Heart right ventricle (tissue), 16 donors: ENCODE data around the gene NME3. TPM values are rescaled to one million over a fixed set of nuclear protein-coding genes. Genes with fewer than 3 reads are reported as not detected.

ENCODE experiments used
- ATAC-seq, 8 donors: fragments of 200-7000 bp; cut with Tn5 transposase; one replicate each; pipeline ENCODE4 v1.9.1; 2020; ENCODE audit warnings: mild to moderate bottlenecking in 8 of 8, moderate library complexity in 8 of 8, moderate number of reproducible peaks in 1 of 8
- DNase-seq, 2 donors: peaks; one replicate each; pipeline ENCODE4 v3.0.0-alpha.2; 2020
- H3K27ac ChIP-seq, 10 donors: fragments of 200-600 bp; sonication (generic) in 2 of 10; one replicate each; pipeline versions ENCODE4 v1.5.0 to v1.8.0; 2020 to 2022; ENCODE audit warnings: mild to moderate bottlenecking in 3 of 10
- H3K27me3 ChIP-seq, 7 donors: fragments of 200-600 bp; one replicate each; pipeline ENCODE4 v1.8.0; 2021 to 2022; ENCODE audit warnings: mild to moderate bottlenecking in 2 of 7
- H3K36me3 ChIP-seq, 9 donors: fragments of 200-600 bp; sonication (generic) in 1 of 9; one replicate each; pipeline versions ENCODE4 v1.5.0 to v1.8.0; 2020 to 2022; ENCODE audit warnings: mild to moderate bottlenecking in 2 of 9
- H3K4me1 ChIP-seq, 9 donors: fragments of 200-600 bp; sonication (generic) in 1 of 9; one replicate each; pipeline versions ENCODE4 v1.5.0 to v1.8.0; 2020 to 2022; ENCODE audit warnings: mild to moderate bottlenecking in 4 of 9
- H3K4me3 ChIP-seq, 10 donors: fragments of 200-600 bp; sonication (generic) in 2 of 10; one replicate each; pipeline versions ENCODE4 v1.5.0 to v1.8.0; 2020 to 2022; ENCODE audit warnings: mild to moderate bottlenecking in 7 of 10, moderate library complexity in 2 of 10
- H3K9me3 ChIP-seq, 11 donors: fragments of 200-600 bp in 10 of 11; sonication (generic) in 2 of 11; one replicate each; pipeline versions ENCODE4 v1.5.0 to v1.8.0; 2013 to 2022; ENCODE audit warnings: mild to moderate bottlenecking in 2 of 11, control low read depth in 1 of 11, moderate library complexity in 1 of 11
- WGBS, 2 donors: extraction: QIAGEN DNeasy Blood & Tissue Kit; methylation state at CpG; one replicate each; pipeline ENCODE4 v1.1.7; 2013; ENCODE audit warnings: inconsistent platforms in 1 of 2; 5-methylcytosine and 5-hydroxymethylcytosine counted together
- intact Hi-C, 10 donors: fragments of 100-400 bp; cut with DNase I; formaldehyde crosslinking; loops; one replicate each; pipeline versions ENCODE4 v1.11.1 to v1.14.2; 2022
- polyA plus RNA-seq, 2 donors: library from polyadenylated mRNA; stranded (reverse); fragments of 200-250 nt; gene quantifications; one replicate each; pipeline ENCODE4 v1.2.3, GENCODE V29; 2013
- total RNA-seq, 10 donors: library from RNA; stranded (reverse); fragmentation: NEBNext Ultra II Directional in 3 of 10; extraction: Animal tissue kit (Norgen Biotek cat#: 25700) in 3 of 10; gene quantifications; one replicate each; pipeline versions ENCODE4 v1.2.1 to v1.2.4, GENCODE V29; 2021 to 2023
- TF ChIP-seq, protein P1 (sequence below), 9 donors: fragments of 200-600 bp; sonication (generic) in 2 of 9; IDR thresholded peaks; one replicate each; pipeline versions ENCODE4 v1.5.0 to v1.8.0; 2021 to 2022; ENCODE audit warnings: antibody characterized with exemption in 9 of 9, mild to moderate bottlenecking in 5 of 9, moderate library complexity in 1 of 9
- donor health status: Arrhythmogenic right ventricular cardiomyopathy.
- donor health status: ischemic (EF 13 %, LVEDD 7.1; RV severe dilation, severe dysfunction).
- donor health status: healthy with polysubstance abuse.
- donor health status: DM: no; HTN: yes; CAD: no.
- donor health status: DM: no; HTN: no; CAD: no.
- donor health status: ischemic (EF 25% LVEDD 6.9; RV normal size, moderate dysfunction).
- donor health status: ischemic (EF 25% LVEDD 5.7; RV mildly dilated, moderate dysfunction).
- donor health status: healthy.
- donor health status: DM: yes; HTN: yes; CAD: no.
- donor health status: Ischemic cardiomyopathy.
- donor health status: ischemic (EF 35%, LVEDD 5.7; RV mildly dilated, moderate dysfunction).
- donor health status: nonischemic (EF 11% LVEDD 7.7; RV severe dilation, severe dysfunction).
- donor health status: DM: yes; HTN: yes; CAD: no.
- donor health status: PGD.
- donor health status: ischemic (EF 29% LVEDD 5.4; RV normal size, mild dysfunction).
- donor health status: nonischemic (EF 23%, LVEDD 6.1; RV moderate dilation, normal function).

The NME3 gene
- total and polyA plus RNA-seq, 12 donors = 21.8 to 176 (median 31.6) TPM

GRCh38 chr16:1817276-1817589, 45.9 kb upstream of the NME3 start:
- no peak for DNase-seq
- Histone ChIP-seq H3K27me3 (no peaks in the 10 kb centered on the region), H3K27ac (no peak overlapping the region), H3K36me3 (peaks cover 0 to 91% (median 33%) of the 10 kb centered on the region in 9 donors), H3K4me3 (no peak overlapping the region), H3K4me1 (no peaks in the 10 kb centered on the region), H3K9me3 (no peaks in the 10 kb centered on the region)
- 97 to 99% methylated on average over 9 of the region's 9 CpGs for WGBS, 2 donors
- TF ChIP-seq, protein P1, sequence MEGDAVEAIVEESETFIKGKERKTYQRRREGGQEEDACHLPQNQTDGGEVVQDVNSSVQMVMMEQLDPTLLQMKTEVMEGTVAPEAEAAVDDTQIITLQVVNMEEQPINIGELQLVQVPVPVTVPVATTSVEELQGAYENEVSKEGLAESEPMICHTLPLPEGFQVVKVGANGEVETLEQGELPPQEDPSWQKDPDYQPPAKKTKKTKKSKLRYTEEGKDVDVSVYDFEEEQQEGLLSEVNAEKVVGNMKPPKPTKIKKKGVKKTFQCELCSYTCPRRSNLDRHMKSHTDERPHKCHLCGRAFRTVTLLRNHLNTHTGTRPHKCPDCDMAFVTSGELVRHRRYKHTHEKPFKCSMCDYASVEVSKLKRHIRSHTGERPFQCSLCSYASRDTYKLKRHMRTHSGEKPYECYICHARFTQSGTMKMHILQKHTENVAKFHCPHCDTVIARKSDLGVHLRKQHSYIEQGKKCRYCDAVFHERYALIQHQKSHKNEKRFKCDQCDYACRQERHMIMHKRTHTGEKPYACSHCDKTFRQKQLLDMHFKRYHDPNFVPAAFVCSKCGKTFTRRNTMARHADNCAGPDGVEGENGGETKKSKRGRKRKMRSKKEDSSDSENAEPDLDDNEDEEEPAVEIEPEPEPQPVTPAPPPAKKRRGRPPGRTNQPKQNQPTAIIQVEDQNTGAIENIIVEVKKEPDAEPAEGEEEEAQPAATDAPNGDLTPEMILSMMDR (IDR thresholded peaks at IDR 0.05) = no peak
- ATAC-seq = no peak
- intact Hi-C loops = no loop called here

DNA sequence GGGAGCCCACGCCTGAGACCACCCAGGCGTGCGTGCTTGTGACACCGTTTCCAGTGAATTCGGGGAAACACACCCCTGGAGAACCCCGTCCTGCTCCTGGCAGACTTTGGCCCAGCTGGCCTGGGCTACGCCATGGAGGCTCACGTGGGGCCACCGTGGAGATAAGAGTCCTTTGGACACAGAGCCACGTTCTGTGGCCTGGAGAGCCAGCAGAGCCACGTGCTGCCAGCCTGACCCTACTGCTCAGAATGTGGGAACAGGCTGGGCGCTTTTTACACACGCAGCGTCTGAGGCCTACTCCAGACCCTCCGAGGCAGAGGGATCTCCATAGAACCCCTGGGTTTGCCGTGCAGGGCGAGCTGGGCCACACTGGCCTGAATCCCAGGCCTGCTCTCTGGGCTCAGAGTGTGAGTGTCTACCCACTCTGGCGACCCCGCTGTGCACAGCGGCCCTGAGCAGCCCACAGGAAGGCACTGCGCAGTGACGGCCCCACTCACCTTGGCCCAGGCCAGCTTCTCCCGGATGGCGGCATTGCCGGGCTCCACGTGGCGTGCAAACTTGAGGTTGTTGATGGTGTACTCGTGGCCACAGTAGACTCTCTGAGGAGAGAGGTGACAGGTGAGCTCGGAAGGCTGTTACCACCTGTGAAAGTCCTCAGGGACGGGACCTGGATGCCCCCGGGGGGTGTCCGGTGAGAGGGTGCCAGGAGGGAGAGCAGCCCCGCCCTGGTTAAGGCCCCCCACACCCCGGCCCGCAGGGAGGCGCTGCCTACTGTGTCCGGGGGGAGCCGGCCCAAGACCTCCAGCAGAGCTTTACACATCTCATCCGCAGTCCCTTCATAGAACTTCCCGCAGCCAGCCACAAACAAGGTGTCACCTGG, 45.3 kb upstream of the NME3 start:
- intact Hi-C loops = no loop called here
- DNase-seq (no peak), ATAC-seq (no peak)
- TF ChIP-seq, protein P1 (IDR thresholded peaks at IDR 0.05) = no peak
- H3K9me3 ChIP-seq = no peaks in the 10 kb centered on the region
- no peak overlapping the region for H3K27ac ChIP-seq
- no peaks in the 10 kb centered on the region for H3K27me3 ChIP-seq
- H3K4me3 ChIP-seq = no peak overlapping the region
- 94 to 95% methylated on average over 40 of the region's 40 CpGs for WGBS, 2 donors
- H3K36me3 ChIP-seq = peaks cover 0 to 85% (median 33%) of the 10 kb centered on the region in 9 donors
- H3K4me1 ChIP-seq = no peaks in the 10 kb centered on the region

DNA sequence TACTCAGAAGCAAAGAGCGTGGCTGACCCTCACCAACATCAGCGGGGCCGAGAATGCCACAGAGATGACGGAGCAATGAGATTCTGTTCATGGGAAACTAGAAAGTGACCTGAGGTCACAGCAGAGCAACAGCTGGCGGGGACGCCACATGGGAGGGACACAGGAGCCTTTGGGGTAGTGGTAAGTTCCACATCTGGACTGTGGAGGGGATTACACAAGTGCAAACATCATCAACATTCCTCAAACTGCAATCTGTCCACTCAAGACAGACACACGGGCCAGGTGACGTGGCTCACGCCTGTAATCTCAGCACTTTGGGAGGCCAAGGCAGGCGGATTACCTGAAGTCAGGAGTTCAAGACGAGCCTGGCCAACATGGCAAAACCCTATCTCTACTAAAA, 44.1 kb upstream of the NME3 start:
- H3K27ac ChIP-seq = no peak overlapping the region
- ATAC-seq = peak in 1 of 8 donors; percentile 47
- no peak for DNase-seq
- intact Hi-C loops = no loop called here
- peaks cover 0 to 79% (median 22%) of the 10 kb centered on the region in 9 donors for H3K36me3 ChIP-seq
- H3K9me3 ChIP-seq = no peaks in the 10 kb centered on the region
- no peaks in the 10 kb centered on the region for H3K27me3 ChIP-seq
- no peak overlapping the region for H3K4me3 ChIP-seq
- H3K4me1 ChIP-seq = no peaks in the 10 kb centered on the region
- WGBS, 2 donors = 87 to 93% methylated on average over 11 of the region's 11 CpGs
- TF ChIP-seq, protein P1 (IDR thresholded peaks at IDR 0.05) = no peak

DNA sequence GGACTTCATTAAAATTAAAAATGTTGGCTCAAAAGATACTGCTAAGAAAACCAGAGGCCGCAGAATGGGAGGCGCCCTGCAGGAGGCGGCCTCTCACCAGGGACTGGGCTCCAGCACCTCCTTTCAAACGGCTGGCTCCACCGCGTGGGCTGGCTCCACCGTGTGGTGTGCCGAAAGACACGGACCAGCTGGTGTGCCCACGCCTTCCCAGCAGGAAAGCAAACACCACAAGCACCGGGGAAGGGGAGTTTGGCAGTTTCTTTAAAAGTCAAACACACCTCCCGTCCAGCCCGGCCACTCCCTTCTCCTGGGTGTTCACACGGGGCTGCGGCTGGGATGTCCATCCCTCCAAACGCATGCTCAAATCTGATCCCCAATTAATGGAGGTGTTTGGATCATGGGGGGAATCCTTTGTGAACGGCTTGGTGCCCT, 41.4 kb upstream of the NME3 start:
- Histone ChIP-seq H3K27ac (no peak overlapping the region), H3K27me3 (no peaks in the 10 kb centered on the region), H3K4me1 (no peaks in the 10 kb centered on the region), H3K9me3 (no peaks in the 10 kb centered on the region), H3K4me3 (no peak overlapping the region), H3K36me3 (peaks cover 0 to 78% (median 20%) of the 10 kb centered on the region in 9 donors)
- TF ChIP-seq, protein P1 (IDR thresholded peaks at IDR 0.05) = peak in 7 of 9 donors; percentile 19 to 59 (median 47)
- intact Hi-C loops = no loop called here
- WGBS, 2 donors = 32 to 34% methylated on average over 17 of the region's 17 CpGs
- ATAC-seq (peak; percentile 46 to 90 (median 86)), DNase-seq (peak; percentile 62 to 72)
